B cell (primary cell): ENCODE results near the gene ELF1.

Experiments
- EZH2 ChIP-seq: IDR thresholded peaks from 2 replicates; pipeline ENCODE4 v1.6.1; 2012; ENCODE audit warnings: borderline replicate concordance, low read depth, mild to moderate bottlenecking, moderate library complexity, low read length; ENCODE audit not compliant: insufficient read depth, poor library complexity, severe bottlenecking
- TF ChIP-seq, protein P1 (sequence below): fragments of 200-600 bp; IDR thresholded peaks from one replicate; pipeline ENCODE4 v1.8.0; 2022; ENCODE audit warnings: antibody characterized with exemption, mild to moderate bottlenecking

DNA sequence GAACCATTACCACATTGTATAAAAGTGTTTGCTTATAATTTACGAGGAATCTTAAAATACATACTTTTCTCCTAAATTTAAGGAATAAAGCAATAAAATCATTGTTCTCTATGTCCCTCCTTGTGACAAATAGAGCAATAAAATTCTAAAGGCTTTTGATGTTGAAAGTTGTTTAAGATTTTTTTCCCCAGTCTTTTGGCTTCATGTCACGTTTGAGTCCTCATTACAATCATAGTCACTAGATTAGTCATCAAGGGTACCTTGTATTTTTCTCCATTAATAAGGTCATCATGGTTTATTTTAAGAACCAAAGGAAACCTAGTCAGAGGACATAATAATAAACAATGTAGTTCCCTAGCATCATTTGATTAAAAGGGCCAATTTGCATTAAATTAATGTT lies 45.4 kb upstream of the ELF1 start:
- TF ChIP-seq, protein P1, sequence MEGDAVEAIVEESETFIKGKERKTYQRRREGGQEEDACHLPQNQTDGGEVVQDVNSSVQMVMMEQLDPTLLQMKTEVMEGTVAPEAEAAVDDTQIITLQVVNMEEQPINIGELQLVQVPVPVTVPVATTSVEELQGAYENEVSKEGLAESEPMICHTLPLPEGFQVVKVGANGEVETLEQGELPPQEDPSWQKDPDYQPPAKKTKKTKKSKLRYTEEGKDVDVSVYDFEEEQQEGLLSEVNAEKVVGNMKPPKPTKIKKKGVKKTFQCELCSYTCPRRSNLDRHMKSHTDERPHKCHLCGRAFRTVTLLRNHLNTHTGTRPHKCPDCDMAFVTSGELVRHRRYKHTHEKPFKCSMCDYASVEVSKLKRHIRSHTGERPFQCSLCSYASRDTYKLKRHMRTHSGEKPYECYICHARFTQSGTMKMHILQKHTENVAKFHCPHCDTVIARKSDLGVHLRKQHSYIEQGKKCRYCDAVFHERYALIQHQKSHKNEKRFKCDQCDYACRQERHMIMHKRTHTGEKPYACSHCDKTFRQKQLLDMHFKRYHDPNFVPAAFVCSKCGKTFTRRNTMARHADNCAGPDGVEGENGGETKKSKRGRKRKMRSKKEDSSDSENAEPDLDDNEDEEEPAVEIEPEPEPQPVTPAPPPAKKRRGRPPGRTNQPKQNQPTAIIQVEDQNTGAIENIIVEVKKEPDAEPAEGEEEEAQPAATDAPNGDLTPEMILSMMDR, result no peak
- no peak for TF ChIP-seq EZH2
